Neural cell (in vitro differentiated cells): ENCODE data around the gene FGGY.

Source experiments
- EZH2 ChIP-seq: fragments of 200-600, 300-800 bp; shearing (Covaris generic), sonication (generic); IDR thresholded peaks from 2 replicates; pipeline ENCODE4 v1.6.1; 2014; ENCODE audit warnings: antibody characterized with exemption, low read length, borderline replicate concordance, mild to moderate bottlenecking; ENCODE audit not compliant: insufficient read depth, poor library complexity, severe bottlenecking
- TAF1 ChIP-seq: IDR thresholded peaks from 2 replicates; pipeline ENCODE4 v1.6.1; 2012; ENCODE audit warnings: low read depth

DNA sequence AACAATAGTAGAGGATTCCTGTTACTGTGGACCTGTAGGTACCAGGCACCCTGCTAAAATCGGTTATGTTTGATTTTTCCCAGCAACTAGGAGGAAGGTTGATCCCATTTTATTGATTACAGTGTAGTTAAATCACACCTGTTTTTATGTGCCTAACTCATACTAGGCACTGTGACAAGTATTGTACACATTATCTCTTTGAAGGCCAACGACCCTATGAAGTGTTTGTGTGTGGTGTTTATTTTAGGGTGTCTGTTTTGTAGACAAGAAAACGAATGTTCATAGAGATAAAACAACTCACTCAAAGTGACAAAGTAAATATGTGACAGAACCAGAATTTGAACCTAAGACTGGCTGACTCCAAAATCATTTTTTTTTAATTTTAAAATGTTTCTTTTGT is 49.5 kb downstream of the FGGY start:
- TF ChIP-seq TAF1 (no peak), EZH2 (no peak)
